Right lobe of liver (tissue), 4 donors: Measurements from ENCODE around the gene SOAT1.

Experiments
- POLR2A ChIP-seq: fragments of 450-650 bp; IDR thresholded peaks from one replicate; pipeline ENCODE4 v1.6.1; 2017; ENCODE audit warnings: antibody characterized with exemption, mild to moderate bottlenecking
- TF ChIP-seq, protein P1 (sequence below), 4 donors: fragments of 200-600 bp in 3 of 4; fragments of 450-650 bp in 1 of 4; IDR thresholded peaks; one replicate each; pipeline versions ENCODE4 v1.5.1 to v1.8.0; 2016 to 2022; ENCODE audit warnings: antibody characterized with exemption in 4 of 4, mild to moderate bottlenecking in 2 of 4
- donor health status: DM: no; HTN: no; CAD: no.
- donor health status: DM: no; HTN: no; CAD: no.
- donor health status: DM: no; HTN: yes; CAD: no.

DNA sequence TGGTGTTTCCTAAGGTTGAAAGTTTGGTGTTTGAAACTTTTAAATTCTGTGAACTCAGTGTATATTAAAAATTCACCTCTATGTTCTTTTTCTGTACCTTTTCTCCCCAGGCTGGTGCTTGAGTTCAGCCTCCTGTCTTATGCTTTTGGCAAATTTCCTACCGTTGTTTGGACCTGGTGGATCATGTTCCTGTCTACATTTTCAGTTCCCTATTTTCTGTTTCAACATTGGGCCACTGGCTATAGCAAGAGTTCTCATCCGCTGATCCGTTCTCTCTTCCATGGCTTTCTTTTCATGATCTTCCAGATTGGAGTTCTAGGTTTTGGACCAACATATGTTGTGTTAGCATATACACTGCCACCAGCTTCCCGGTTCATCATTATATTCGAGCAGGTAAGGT lies 47.3 kb downstream of the SOAT1 start:
- TF ChIP-seq POLR2A = no peak
- TF ChIP-seq, protein P1, sequence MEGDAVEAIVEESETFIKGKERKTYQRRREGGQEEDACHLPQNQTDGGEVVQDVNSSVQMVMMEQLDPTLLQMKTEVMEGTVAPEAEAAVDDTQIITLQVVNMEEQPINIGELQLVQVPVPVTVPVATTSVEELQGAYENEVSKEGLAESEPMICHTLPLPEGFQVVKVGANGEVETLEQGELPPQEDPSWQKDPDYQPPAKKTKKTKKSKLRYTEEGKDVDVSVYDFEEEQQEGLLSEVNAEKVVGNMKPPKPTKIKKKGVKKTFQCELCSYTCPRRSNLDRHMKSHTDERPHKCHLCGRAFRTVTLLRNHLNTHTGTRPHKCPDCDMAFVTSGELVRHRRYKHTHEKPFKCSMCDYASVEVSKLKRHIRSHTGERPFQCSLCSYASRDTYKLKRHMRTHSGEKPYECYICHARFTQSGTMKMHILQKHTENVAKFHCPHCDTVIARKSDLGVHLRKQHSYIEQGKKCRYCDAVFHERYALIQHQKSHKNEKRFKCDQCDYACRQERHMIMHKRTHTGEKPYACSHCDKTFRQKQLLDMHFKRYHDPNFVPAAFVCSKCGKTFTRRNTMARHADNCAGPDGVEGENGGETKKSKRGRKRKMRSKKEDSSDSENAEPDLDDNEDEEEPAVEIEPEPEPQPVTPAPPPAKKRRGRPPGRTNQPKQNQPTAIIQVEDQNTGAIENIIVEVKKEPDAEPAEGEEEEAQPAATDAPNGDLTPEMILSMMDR (IDR thresholded peaks at IDR 0.05) = no peak
